Dermis blood vessel endothelial cell (primary cell): Measurements from ENCODE around the gene IQGAP3. TPM values are rescaled to one million over a fixed set of nuclear protein-coding genes. Genes with fewer than 3 reads are reported as not detected.

Experiments
- DNase-seq: peaks from one replicate; pipeline ENCODE4 v3.0.0; 2010
- total RNA-seq: library from RNA; depleted of rRNA; stranded (reverse); fragments of >200 nt; gene quantifications from 2 replicates; pipeline ENCODE4 v1.2.3, GENCODE V29; 2014

IQGAP3 gene
- total RNA-seq, 1 donor from 2014 or later, result 7.3 TPM

GRCh38 chr1:156480411-156481192 is 91.8 kb downstream of the IQGAP3 start:
- peak; percentile 78 for DNase-seq

- DNase-seq, result no peak
Observed at GRCh38 chr1:156480016-156480370, 92.4 kb downstream of the IQGAP3 start.

GRCh38 chr1:156479093-156480015 is 93.0 kb downstream of the IQGAP3 start:
- no peak for DNase-seq

GRCh38 chr1:156478250-156478627 is 94.1 kb downstream of the IQGAP3 start:
- DNase-seq, result no peak

GRCh38 chr1:156477526-156478249 is 94.7 kb downstream of the IQGAP3 start:
- DNase-seq, result no peak

GRCh38 chr1:156476501-156477298 is 95.7 kb downstream of the IQGAP3 start:
- DNase-seq, result peak; percentile 58

GRCh38 chr1:156475568-156476500 is 96.5 kb downstream of the IQGAP3 start:
- DNase-seq, result no peak

Other genes with a start within 250 kb of the IQGAP3 start
- 552 and 641 TPM in 2 replicates for gene CCT3, start 234.3 kb downstream of the IQGAP3 start, total RNA-seq
- not detected in 2 replicates for gene TSACC, start 234.0 kb downstream of the IQGAP3 start, total RNA-seq
- gene RHBG, start 203.4 kb downstream of the IQGAP3 start, total RNA-seq, result not detected in 2 replicates
- 10.7 and 11.6 TPM in 2 replicates for gene MEF2D, start 71.8 kb downstream of the IQGAP3 start, total RNA-seq
- not detected in 2 replicates for gene TTC24, start 7.2 kb upstream of the IQGAP3 start, total RNA-seq
- gene NAXE, start 19.2 kb upstream of the IQGAP3 start, total RNA-seq, result 77.6 and 95.1 TPM in 2 replicates
- 16.7 and 28.2 TPM in 2 replicates for gene GPATCH4, start 28.9 kb upstream of the IQGAP3 start, total RNA-seq
- not detected in 2 replicates for gene HAPLN2, start 46.9 kb upstream of the IQGAP3 start, total RNA-seq
- gene BCAN, start 69.6 kb upstream of the IQGAP3 start, total RNA-seq, result not detected in 2 replicates
- 65.6 and 78.8 TPM in 2 replicates for gene NES, start 104.8 kb upstream of the IQGAP3 start, total RNA-seq
- gene CRABP2, start 133.0 kb upstream of the IQGAP3 start, total RNA-seq, result 0.34 TPM in 1 of 2 replicates, not detected in the other
- gene METTL25B, start 155.9 kb upstream of the IQGAP3 start, total RNA-seq, result 11.8 and 13.3 TPM in 2 replicates
- 8.7 and 11.7 TPM in 2 replicates for gene ISG20L2, start 156.2 kb upstream of the IQGAP3 start, total RNA-seq
- gene MRPL24, start 168.5 kb upstream of the IQGAP3 start, total RNA-seq, result 31.0 and 34.7 TPM in 2 replicates
- 149 and 294 TPM in 2 replicates for gene HDGF, start 179.1 kb upstream of the IQGAP3 start, total RNA-seq
- gene PRCC, start 195.0 kb upstream of the IQGAP3 start, total RNA-seq, result 12.3 and 15.6 TPM in 2 replicates
- not detected in 2 replicates for gene SH2D2A, start 244.3 kb upstream of the IQGAP3 start, total RNA-seq